ENCODE data around the gene IFT22.
"Not testable (repeated sequence)": the region's sequence is repeated elsewhere in the genome, so short reads cannot be mapped to it uniquely, and the experiment has no call there.

Gene IFT22

GRCh38 chr7:101278461-101279292, 42.9 kb downstream of the IFT22 start:
- in situ Hi-C loops (cut with HindIII; ENCODE audit: low sequenced_read_pairs), result no loop called here

GRCh38 chr7:101277155-101277554, 44.5 kb downstream of the IFT22 start:
- in situ Hi-C loops (cut with HindIII; ENCODE audit: low sequenced_read_pairs), result no loop called here

GRCh38 chr7:101273206-101273605, 48.4 kb downstream of the IFT22 start:
- in situ Hi-C loops (cut with HindIII; ENCODE audit: low sequenced_read_pairs), result no loop called here

GRCh38 chr7:101271021-101271420, 50.6 kb downstream of the IFT22 start:
- in situ Hi-C loops (cut with HindIII; ENCODE audit: low sequenced_read_pairs), result no loop called here

- in situ Hi-C loops (cut with HindIII; ENCODE audit: low sequenced_read_pairs), result no loop called here
These were observed 51.9 kb downstream of the IFT22 start for GRCh38 chr7:101269664-101270063.

GRCh38 chr7:101265622-101266516, 55.7 kb downstream of the IFT22 start:
- in situ Hi-C loops (cut with HindIII; ENCODE audit: low sequenced_read_pairs), result no loop called here

GRCh38 chr7:101264102-101264706, 57.4 kb downstream of the IFT22 start:
- in situ Hi-C loops (cut with HindIII; ENCODE audit: low sequenced_read_pairs), result not testable (repeated sequence)
